Measurements from ENCODE around the gene MTHFD1L. TPM values are rescaled to one million over a fixed set of nuclear protein-coding genes. Genes with fewer than 3 reads are reported as not detected.

MTHFD1L gene
- total RNA-seq, 3 donors from 2014 or later (not counting 1 experiment from before 2014, with no cell fraction given), result 3.8 to 4.5 (median 4.3) TPM

- Histone ChIP-seq H3K4me3 (ENCODE audit: low read length) (no peak overlapping the region), H3K4me1 (ENCODE audit: control insufficient read depth, insufficient read depth, low read length) (no peaks in the 10 kb centered on the region), H3K9me3 (ENCODE audit: control insufficient read depth, insufficient read depth, low read length) (no peaks in the 10 kb centered on the region), H3K27ac (ENCODE audit: low read length) (no peak overlapping the region), H3K36me3 (ENCODE audit: control insufficient read depth, insufficient read depth, low read length) (no peaks in the 10 kb centered on the region), H3K27me3 (ENCODE audit: control insufficient read depth, insufficient read depth, low read length) (no peaks in the 10 kb centered on the region)
- Mint-ChIP-seq H3K9me3 (no peaks in the 10 kb centered on the region), H3K27ac (no peak overlapping the region), H3K4me3 (no peak overlapping the region), H3K36me3 (no peaks in the 10 kb centered on the region), H3K27me3 (ENCODE audit: low read depth in 2 of 2) (no peaks in the 10 kb centered on the region), H3K4me1 (no peaks in the 10 kb centered on the region)
- no peak for TF ChIP-seq CTCF (IDR thresholded peaks at IDR 0.05)
- WGBS (ENCODE audit: insufficient coverage), result 99% methylated on average over 6 of the region's 6 CpGs
- no peak for ATAC-seq
- DNase-seq, result no peak
- intact Hi-C loops (cut with micrococcal nuclease), result no loop called here
Observed at GRCh38 chr6:150979826-150980350, 114.4 kb downstream of the MTHFD1L start.

- H3K9me3 Mint-ChIP-seq, result no peaks in the 10 kb centered on the region
Observed at GRCh38 chr6:150981095-150981494, 115.6 kb downstream of the MTHFD1L start.

GRCh38 chr6:150981669-150982068 lies 116.2 kb downstream of the MTHFD1L start:
- H3K9me3 Mint-ChIP-seq, result no peaks in the 10 kb centered on the region
- ATAC-seq (no peak), DNase-seq (no peak)
- no peaks in the 10 kb centered on the region for H3K4me1 Mint-ChIP-seq
- WGBS (ENCODE audit: insufficient coverage), result 93% methylated on average over 2 of the region's 2 CpGs
- H3K27me3 ChIP-seq (ENCODE audit: control insufficient read depth, insufficient read depth, low read length), result no peaks in the 10 kb centered on the region
- H3K27me3 Mint-ChIP-seq (ENCODE audit: low read depth in 2 of 2), result no peaks in the 10 kb centered on the region
- H3K4me3 Mint-ChIP-seq, result no peak overlapping the region
- H3K27ac ChIP-seq (ENCODE audit: low read length), result no peak overlapping the region
- no peaks in the 10 kb centered on the region for H3K9me3 ChIP-seq (ENCODE audit: control insufficient read depth, insufficient read depth, low read length)
- no peaks in the 10 kb centered on the region for H3K4me1 ChIP-seq (ENCODE audit: control insufficient read depth, insufficient read depth, low read length)
- H3K4me3 ChIP-seq (ENCODE audit: low read length), result no peak overlapping the region
- H3K36me3 Mint-ChIP-seq, result no peaks in the 10 kb centered on the region
- H3K36me3 ChIP-seq (ENCODE audit: control insufficient read depth, insufficient read depth, low read length), result no peaks in the 10 kb centered on the region
- no peak for TF ChIP-seq CTCF (IDR thresholded peaks at IDR 0.05)
- H3K27ac Mint-ChIP-seq, result no peak overlapping the region
- intact Hi-C loops (cut with micrococcal nuclease), result no loop called here

More at GRCh38 chr6:150981095-150981494, 115.6 kb downstream of the MTHFD1L start:
- no peaks in the 10 kb centered on the region for H3K27me3 Mint-ChIP-seq (ENCODE audit: low read depth in 2 of 2)
- WGBS (ENCODE audit: insufficient coverage), result 76% methylated on average over 10 of the region's 11 CpGs
- DNase-seq, result peak in 1 of 2 donors; percentile 3
- H3K36me3 Mint-ChIP-seq, result no peaks in the 10 kb centered on the region
- H3K4me1 ChIP-seq (ENCODE audit: control insufficient read depth, insufficient read depth, low read length), result no peaks in the 10 kb centered on the region
- H3K4me1 Mint-ChIP-seq, result no peaks in the 10 kb centered on the region
- no peaks in the 10 kb centered on the region for H3K9me3 ChIP-seq (ENCODE audit: control insufficient read depth, insufficient read depth, low read length)
- ATAC-seq, result peak; percentile 44 to 57 (median 50)
- peak overlapping the region in 1 of 2 donors; percentile 12 for H3K27ac Mint-ChIP-seq
- no peaks in the 10 kb centered on the region for H3K27me3 ChIP-seq (ENCODE audit: control insufficient read depth, insufficient read depth, low read length)
- TF ChIP-seq CTCF (IDR thresholded peaks at IDR 0.05), result no peak
- H3K27ac ChIP-seq (ENCODE audit: low read length), result no peak overlapping the region
- intact Hi-C loops (cut with micrococcal nuclease), result no loop called here
- H3K4me3 Mint-ChIP-seq, result no peak overlapping the region
- H3K4me3 ChIP-seq (ENCODE audit: low read length), result no peak overlapping the region
- H3K36me3 ChIP-seq (ENCODE audit: control insufficient read depth, insufficient read depth, low read length), result no peaks in the 10 kb centered on the region

GRCh38 chr6:150987371-150987828 lies 121.9 kb downstream of the MTHFD1L start:
- no peaks in the 10 kb centered on the region for H3K36me3 ChIP-seq (ENCODE audit: control insufficient read depth, insufficient read depth, low read length)
- intact Hi-C loops (cut with micrococcal nuclease), result no loop called here
- peak in 1 of 2 donors; percentile 54 for DNase-seq
- TF ChIP-seq CTCF (IDR thresholded peaks at IDR 0.05), result no peak
- H3K9me3 ChIP-seq (ENCODE audit: control insufficient read depth, insufficient read depth, low read length), result no peaks in the 10 kb centered on the region
- H3K36me3 Mint-ChIP-seq, result no peaks in the 10 kb centered on the region
- 73% methylated on average over 7 of the region's 7 CpGs for WGBS (ENCODE audit: insufficient coverage)
- peak; percentile 78 to 85 (median 84) for ATAC-seq
- no peak overlapping the region for H3K4me3 Mint-ChIP-seq
- H3K27ac ChIP-seq (ENCODE audit: low read length), result no peak overlapping the region
- H3K9me3 Mint-ChIP-seq, result no peaks in the 10 kb centered on the region
- H3K4me3 ChIP-seq (ENCODE audit: low read length), result no peak overlapping the region
- no peaks in the 10 kb centered on the region for H3K27me3 Mint-ChIP-seq (ENCODE audit: low read depth in 2 of 2)
- no peak overlapping the region for H3K27ac Mint-ChIP-seq
- no peaks in the 10 kb centered on the region for H3K27me3 ChIP-seq (ENCODE audit: control insufficient read depth, insufficient read depth, low read length)
- H3K4me1 ChIP-seq (ENCODE audit: control insufficient read depth, insufficient read depth, low read length), result no peaks in the 10 kb centered on the region
- H3K4me1 Mint-ChIP-seq, result no peaks in the 10 kb centered on the region
